DOHH2 (cell line): ENCODE data around the gene USF1.

Experiments
- EZH2phosphoT487 ChIP-seq: fragments of 200-600 bp; sonication (generic); IDR thresholded peaks from 2 replicates; pipeline ENCODE4 v1.6.1; 2017; ENCODE audit warnings: borderline replicate concordance, mild to moderate bottlenecking, antibody characterized with exemption, low read length, moderate library complexity, mixed read lengths
- TF ChIP-seq, protein P1 (sequence below): fragments of 200-600 bp; sonication (generic); IDR thresholded peaks from one replicate; pipeline ENCODE4 v1.5.1; 2014; ENCODE audit warnings: antibody characterized with exemption, mild to moderate bottlenecking, low read depth, low read length; ENCODE audit not compliant: poor library complexity, severe bottlenecking

- TF ChIP-seq, protein P1, sequence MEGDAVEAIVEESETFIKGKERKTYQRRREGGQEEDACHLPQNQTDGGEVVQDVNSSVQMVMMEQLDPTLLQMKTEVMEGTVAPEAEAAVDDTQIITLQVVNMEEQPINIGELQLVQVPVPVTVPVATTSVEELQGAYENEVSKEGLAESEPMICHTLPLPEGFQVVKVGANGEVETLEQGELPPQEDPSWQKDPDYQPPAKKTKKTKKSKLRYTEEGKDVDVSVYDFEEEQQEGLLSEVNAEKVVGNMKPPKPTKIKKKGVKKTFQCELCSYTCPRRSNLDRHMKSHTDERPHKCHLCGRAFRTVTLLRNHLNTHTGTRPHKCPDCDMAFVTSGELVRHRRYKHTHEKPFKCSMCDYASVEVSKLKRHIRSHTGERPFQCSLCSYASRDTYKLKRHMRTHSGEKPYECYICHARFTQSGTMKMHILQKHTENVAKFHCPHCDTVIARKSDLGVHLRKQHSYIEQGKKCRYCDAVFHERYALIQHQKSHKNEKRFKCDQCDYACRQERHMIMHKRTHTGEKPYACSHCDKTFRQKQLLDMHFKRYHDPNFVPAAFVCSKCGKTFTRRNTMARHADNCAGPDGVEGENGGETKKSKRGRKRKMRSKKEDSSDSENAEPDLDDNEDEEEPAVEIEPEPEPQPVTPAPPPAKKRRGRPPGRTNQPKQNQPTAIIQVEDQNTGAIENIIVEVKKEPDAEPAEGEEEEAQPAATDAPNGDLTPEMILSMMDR, result no peak
- no peak for TF ChIP-seq EZH2phosphoT487
These were observed 44.8 kb upstream of the USF1 start for GRCh38 chr1:161090617-161091016.
